CD4-positive, alpha-beta T cell treated with Interleukin-2 at 100 ng/mL for 4 hours (primary cell): ENCODE results near the gene PCDH15.

Experiments used
- DNase-seq: peaks from one replicate; pipeline ENCODE4 v3.0.0-alpha.2; 2020; ENCODE audit warnings: low spot score

Gene PCDH15

GRCh38 chr10:54125098-54125747 lies 675.8 kb downstream of the PCDH15 start:
- no peak for DNase-seq

GRCh38 chr10:54124209-54124885 lies 676.7 kb downstream of the PCDH15 start:
- DNase-seq: no peak

GRCh38 chr10:54120806-54121205 lies 680.2 kb downstream of the PCDH15 start:
- DNase-seq: no peak

GRCh38 chr10:54108961-54109360 lies 692.1 kb downstream of the PCDH15 start:
- no peak for DNase-seq

- DNase-seq: no peak
These were observed 704.1 kb downstream of the PCDH15 start for GRCh38 chr10:54096892-54097291.

GRCh38 chr10:54094321-54094720 lies 706.7 kb downstream of the PCDH15 start:
- DNase-seq: no peak

- no peak for DNase-seq
These were observed 709.8 kb downstream of the PCDH15 start for GRCh38 chr10:54091237-54091636.

- DNase-seq: no peak
These were observed 719.1 kb downstream of the PCDH15 start for GRCh38 chr10:54081950-54082349.

GRCh38 chr10:54067361-54067760 lies 733.7 kb downstream of the PCDH15 start:
- no peak for DNase-seq

- no peak for DNase-seq
These were observed 734.4 kb downstream of the PCDH15 start for GRCh38 chr10:54066646-54067045.

GRCh38 chr10:54065106-54065505 lies 735.9 kb downstream of the PCDH15 start:
- no peak for DNase-seq

- no peak for DNase-seq
These were observed 736.8 kb downstream of the PCDH15 start for GRCh38 chr10:54064215-54064614.

GRCh38 chr10:54063514-54063913 lies 737.5 kb downstream of the PCDH15 start:
- DNase-seq: no peak

- no peak for DNase-seq
These were observed 740.5 kb downstream of the PCDH15 start for GRCh38 chr10:54060572-54060971.

GRCh38 chr10:54057357-54057756 lies 743.7 kb downstream of the PCDH15 start:
- no peak for DNase-seq

- DNase-seq: no peak
These were observed 774.7 kb downstream of the PCDH15 start for GRCh38 chr10:54026340-54026739.

GRCh38 chr10:54011117-54011516 lies 789.9 kb downstream of the PCDH15 start:
- DNase-seq: no peak

GRCh38 chr10:54010337-54010933 lies 790.6 kb downstream of the PCDH15 start:
- no peak for DNase-seq

GRCh38 chr10:54009672-54010071 lies 791.4 kb downstream of the PCDH15 start:
- DNase-seq: no peak

- no peak for DNase-seq
These were observed 799.0 kb downstream of the PCDH15 start for GRCh38 chr10:54002077-54002476.

GRCh38 chr10:53997953-53998352 lies 803.1 kb downstream of the PCDH15 start:
- DNase-seq: no peak

- no peak for DNase-seq
These were observed 810.2 kb downstream of the PCDH15 start for GRCh38 chr10:53990799-53991238.

- DNase-seq: no peak
These were observed 817.6 kb downstream of the PCDH15 start for GRCh38 chr10:53983431-53983830.
